Colonic mucosa (tissue), 4 donors: Measurements from ENCODE around the gene ELANE. TPM values are rescaled to one million over a fixed set of nuclear protein-coding genes. Genes with fewer than 3 reads are reported as not detected.

ENCODE experiments used
- DNase-seq: peaks from one replicate; pipeline ENCODE4 v3.0.0-alpha.2; 2020
- H3K27ac ChIP-seq: fragments of 200-600 bp; one replicate; pipeline ENCODE4 v1.8.0; 2021
- H3K27me3 ChIP-seq: fragments of 200-600 bp; one replicate; pipeline ENCODE4 v1.8.0; 2021
- H3K36me3 ChIP-seq: fragments of 200-600 bp; one replicate; pipeline ENCODE4 v1.8.0; 2021
- H3K4me1 ChIP-seq: fragments of 200-600 bp; one replicate; pipeline ENCODE4 v1.8.0; 2021; ENCODE audit warnings: mild to moderate bottlenecking
- H3K4me3 ChIP-seq: fragments of 200-600 bp; one replicate; pipeline ENCODE4 v1.8.0; 2021
- H3K9ac ChIP-seq, 2 donors: one replicate each; pipeline ENCODE4 v1.7.0; 2013; ENCODE audit warnings: control low read depth in 2 of 2, low read depth in 2 of 2, low read length in 2 of 2
- H3K9me3 ChIP-seq: fragments of 200-600 bp; one replicate; pipeline ENCODE4 v1.8.0; 2021
- intact Hi-C: fragments of 100-400 bp; cut with DNase I; formaldehyde crosslinking; loops from one replicate; pipeline ENCODE4 v1.14.1; 2022
- total RNA-seq, 2 donors: library from RNA; stranded (reverse); fragmentation: NEBNext Ultra II Directional in 1 of 2; extraction: Animal tissue kit (Norgen Biotek cat#: 25700) in 1 of 2; gene quantifications; one replicate each; pipeline ENCODE4 v1.2.1, GENCODE V29; 2021
- TF ChIP-seq, protein P1 (sequence below): fragments of 200-600 bp; IDR thresholded peaks from one replicate; pipeline ENCODE4 v1.8.0; 2022; ENCODE audit warnings: antibody characterized with exemption, mild to moderate bottlenecking
- donor health status: healthy.
- donor health status: DM: no; HTN: no; CAD: no.
- donor health status: DM: no; HTN: no; CAD: no.

The ELANE gene
- total RNA-seq, 2 donors from 2014 or later = not detected

DNA sequence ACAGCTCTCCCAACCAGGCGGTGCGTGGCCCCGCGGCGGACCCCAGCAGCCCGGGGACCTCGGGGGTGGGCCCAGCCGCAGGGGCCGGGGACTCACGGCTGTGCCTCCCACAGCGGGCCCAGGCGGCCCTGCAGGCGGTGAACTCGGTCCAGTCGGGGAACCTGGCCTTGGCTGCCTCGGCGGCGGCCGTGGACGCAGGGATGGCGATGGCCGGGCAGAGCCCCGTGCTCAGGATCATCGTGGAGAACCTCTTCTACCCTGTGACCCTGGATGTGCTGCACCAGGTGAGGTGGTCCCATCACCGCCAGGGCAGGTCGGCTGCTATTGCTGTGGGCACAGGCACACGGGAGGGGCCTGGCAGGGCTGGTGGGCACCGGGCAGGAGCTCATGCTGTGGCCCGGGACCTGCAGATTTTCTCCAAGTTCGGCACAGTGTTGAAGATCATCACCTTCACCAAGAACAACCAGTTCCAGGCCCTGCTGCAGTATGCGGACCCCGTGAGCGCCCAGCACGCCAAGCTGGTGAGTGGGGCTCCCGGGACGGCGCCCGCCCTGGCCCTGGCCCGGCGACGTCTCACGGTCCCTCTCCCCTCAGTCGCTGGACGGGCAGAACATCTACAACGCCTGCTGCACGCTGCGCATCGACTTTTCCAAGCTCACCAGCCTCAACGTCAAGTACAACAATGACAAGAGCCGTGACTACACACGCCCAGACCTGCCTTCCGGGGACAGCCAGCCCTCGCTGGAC, 47.5 kb upstream of the ELANE start:
- peaks cover 60% of the 10 kb centered on the region for H3K36me3 ChIP-seq
- intact Hi-C loops = no loop called here
- H3K27ac ChIP-seq = no peak overlapping the region
- no peak overlapping the region for H3K4me3 ChIP-seq
- no peaks in the 10 kb centered on the region for H3K9me3 ChIP-seq
- TF ChIP-seq, protein P1, sequence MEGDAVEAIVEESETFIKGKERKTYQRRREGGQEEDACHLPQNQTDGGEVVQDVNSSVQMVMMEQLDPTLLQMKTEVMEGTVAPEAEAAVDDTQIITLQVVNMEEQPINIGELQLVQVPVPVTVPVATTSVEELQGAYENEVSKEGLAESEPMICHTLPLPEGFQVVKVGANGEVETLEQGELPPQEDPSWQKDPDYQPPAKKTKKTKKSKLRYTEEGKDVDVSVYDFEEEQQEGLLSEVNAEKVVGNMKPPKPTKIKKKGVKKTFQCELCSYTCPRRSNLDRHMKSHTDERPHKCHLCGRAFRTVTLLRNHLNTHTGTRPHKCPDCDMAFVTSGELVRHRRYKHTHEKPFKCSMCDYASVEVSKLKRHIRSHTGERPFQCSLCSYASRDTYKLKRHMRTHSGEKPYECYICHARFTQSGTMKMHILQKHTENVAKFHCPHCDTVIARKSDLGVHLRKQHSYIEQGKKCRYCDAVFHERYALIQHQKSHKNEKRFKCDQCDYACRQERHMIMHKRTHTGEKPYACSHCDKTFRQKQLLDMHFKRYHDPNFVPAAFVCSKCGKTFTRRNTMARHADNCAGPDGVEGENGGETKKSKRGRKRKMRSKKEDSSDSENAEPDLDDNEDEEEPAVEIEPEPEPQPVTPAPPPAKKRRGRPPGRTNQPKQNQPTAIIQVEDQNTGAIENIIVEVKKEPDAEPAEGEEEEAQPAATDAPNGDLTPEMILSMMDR = no peak
- no peaks in the 10 kb centered on the region for H3K27me3 ChIP-seq
- no peak for DNase-seq
- H3K9ac ChIP-seq = no peak overlapping the region
- H3K4me1 ChIP-seq = peaks cover 21% of the 10 kb centered on the region

- intact Hi-C loops = no loop called here
- Histone ChIP-seq H3K4me3 (no peak overlapping the region), H3K9ac (peak overlapping the region in 1 of 2 donors; percentile 2), H3K27ac (no peak overlapping the region), H3K27me3 (no peaks in the 10 kb centered on the region), H3K4me1 (peaks cover 15% of the 10 kb centered on the region), H3K36me3 (peaks cover 66% of the 10 kb centered on the region), H3K9me3 (no peaks in the 10 kb centered on the region)
- peak; percentile 18 for DNase-seq
- TF ChIP-seq, protein P1 = no peak
Observed at GRCh38 chr19:805166-805551, 46.9 kb upstream of the ELANE start.

GRCh38 chr19:805600-806550, 46.2 kb upstream of the ELANE start:
- Histone ChIP-seq H3K27ac (no peak overlapping the region), H3K27me3 (no peaks in the 10 kb centered on the region), H3K9me3 (no peaks in the 10 kb centered on the region), H3K4me1 (peaks cover 8% of the 10 kb centered on the region), H3K36me3 (peaks cover 73% of the 10 kb centered on the region), H3K9ac (peak overlapping the region in 1 of 2 donors; percentile 2), H3K4me3 (no peak overlapping the region)
- TF ChIP-seq, protein P1 = no peak
- intact Hi-C loops = no loop called here
- DNase-seq = no peak

DNA sequence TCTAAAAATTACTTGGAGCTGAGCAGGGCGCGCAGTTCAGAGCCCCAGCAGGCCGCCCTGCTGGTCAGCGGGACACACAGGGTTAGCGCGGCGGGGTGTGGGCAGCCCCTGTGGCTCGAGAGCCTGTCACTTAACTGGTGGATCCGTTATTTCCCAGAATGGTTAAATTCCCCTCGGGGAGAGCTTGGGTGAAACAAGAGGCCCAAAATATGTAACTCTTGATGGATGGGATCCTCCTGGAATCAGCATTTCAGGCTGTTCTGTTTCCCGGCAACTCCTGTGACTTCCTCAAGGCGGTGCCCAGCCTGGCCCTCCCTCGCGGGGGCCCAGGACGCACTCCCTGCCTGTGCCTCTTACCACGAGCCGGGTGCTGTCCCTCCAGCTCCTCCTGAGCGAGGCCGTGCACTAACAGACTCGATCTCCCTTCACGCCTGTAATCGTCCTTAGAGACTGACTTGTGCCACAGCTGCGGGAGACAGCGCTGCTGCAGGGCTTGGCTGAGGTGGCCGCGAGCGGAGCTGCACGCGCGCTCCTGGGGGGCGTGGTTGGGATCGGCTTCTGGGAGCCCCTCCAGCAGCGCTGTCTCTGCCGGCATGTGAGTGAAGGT, 45.2 kb upstream of the ELANE start:
- H3K9ac ChIP-seq = no peak overlapping the region
- H3K27me3 ChIP-seq = no peaks in the 10 kb centered on the region
- no peaks in the 10 kb centered on the region for H3K9me3 ChIP-seq
- no peaks in the 10 kb centered on the region for H3K4me1 ChIP-seq
- no peak overlapping the region for H3K27ac ChIP-seq
- TF ChIP-seq, protein P1 = no peak
- H3K36me3 ChIP-seq = peaks cover 74% of the 10 kb centered on the region
- intact Hi-C loops = no loop called here
- no peak overlapping the region for H3K4me3 ChIP-seq
- no peak for DNase-seq

DNA sequence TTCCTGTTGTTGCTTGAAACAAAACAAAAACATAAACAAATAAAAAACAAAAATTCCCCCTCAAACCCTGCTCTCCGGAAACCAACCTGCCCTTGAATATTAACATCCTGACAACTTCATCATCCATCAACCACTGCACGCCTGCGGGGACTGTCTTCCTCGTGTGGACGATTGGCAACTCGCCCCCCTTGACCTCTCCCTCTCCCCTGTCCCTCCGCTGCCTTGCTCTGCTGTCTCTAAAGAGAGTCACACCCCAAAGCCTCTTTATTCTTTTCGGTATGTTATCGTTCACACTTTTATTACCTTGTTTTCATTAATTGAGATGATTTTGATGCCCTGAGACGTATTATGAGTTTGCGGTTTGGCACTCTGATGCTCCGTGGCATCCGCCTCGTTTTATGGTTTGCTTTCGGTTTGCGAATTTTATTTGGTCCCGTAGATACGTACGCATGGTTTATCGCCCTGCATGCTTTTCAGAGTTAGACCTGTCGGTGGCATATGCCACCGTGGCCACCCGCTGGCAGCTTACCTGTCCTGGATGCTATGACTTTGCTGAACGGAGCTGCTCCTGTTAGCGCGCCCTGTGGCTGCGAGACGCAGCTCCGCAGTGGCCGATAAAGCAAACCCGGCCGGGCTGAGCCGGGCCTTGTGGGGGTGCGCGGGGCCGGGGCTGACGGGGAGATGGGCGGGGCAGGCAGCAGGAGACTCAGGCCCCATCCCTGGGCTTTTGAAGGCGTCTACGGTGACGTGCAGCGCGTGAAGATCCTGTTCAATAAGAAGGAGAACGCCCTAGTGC, 44.3 kb upstream of the ELANE start:
- intact Hi-C loops = no loop called here
- Histone ChIP-seq H3K4me1 (no peaks in the 10 kb centered on the region), H3K9ac (no peak overlapping the region), H3K4me3 (no peak overlapping the region), H3K27ac (no peak overlapping the region), H3K9me3 (no peaks in the 10 kb centered on the region), H3K36me3 (peaks cover 74% of the 10 kb centered on the region), H3K27me3 (no peaks in the 10 kb centered on the region)
- TF ChIP-seq, protein P1 = no peak
- DNase-seq = no peak
